ENCODE measurements around the gene FPR3.
"Not testable (repeated sequence)": the region's sequence is repeated elsewhere in the genome, so short reads cannot be mapped to it uniquely, and the experiment has no call there.

The FPR3 gene

GRCh38 chr19:51794885-51795490, at the start of gene FPR3:
FPR3 (plus strand) TSS chr19:51795157; CDS start chr19:51823749, 28,592 bp downstream.
- no peak for DNase-seq (ENCODE audit: low spot score)

GRCh38 chr19:51746731-51747130, 48.2 kb upstream of the FPR3 start:
- DNase-seq (ENCODE audit: low spot score): no peak

- peak; percentile 60 for DNase-seq (ENCODE audit: low spot score)
These were observed 45.0 kb upstream of the FPR3 start for GRCh38 chr19:51749979-51750378.

- DNase-seq (ENCODE audit: low spot score): no peak
These were observed 44.4 kb upstream of the FPR3 start for GRCh38 chr19:51750400-51751094.

GRCh38 chr19:51751655-51752054, 43.3 kb upstream of the FPR3 start, which contains the start of gene FPR1:
FPR1 (minus strand) TSS chr19:51751878; CDS start chr19:51746994, 4,884 bp downstream.
- no peak for DNase-seq (ENCODE audit: low spot score)

- DNase-seq (ENCODE audit: low spot score): no peak
These were observed 40.8 kb upstream of the FPR3 start for GRCh38 chr19:51754109-51754508.

- DNase-seq (ENCODE audit: low spot score): no peak
These were observed 40.2 kb upstream of the FPR3 start for GRCh38 chr19:51754770-51755169.

GRCh38 chr19:51755571-51755970, 39.4 kb upstream of the FPR3 start:
- DNase-seq (ENCODE audit: low spot score): no peak

GRCh38 chr19:51760697-51761356, 34.1 kb upstream of the FPR3 start, which contains the start of gene FPR2:
FPR2 (plus strand) TSS chr19:51761180; CDS start chr19:51768659, 7,479 bp downstream.
- DNase-seq (ENCODE audit: low spot score): no peak

- no peak for DNase-seq (ENCODE audit: low spot score)
These were observed 33.3 kb upstream of the FPR3 start for GRCh38 chr19:51761696-51762095.

GRCh38 chr19:51765086-51765485, 29.9 kb upstream of the FPR3 start:
- DNase-seq (ENCODE audit: low spot score): no peak

- no peak for DNase-seq (ENCODE audit: low spot score)
These were observed 28.5 kb upstream of the FPR3 start for GRCh38 chr19:51766461-51766860.

- DNase-seq (ENCODE audit: low spot score): no peak
These were observed 23.4 kb upstream of the FPR3 start for GRCh38 chr19:51771376-51772130.

GRCh38 chr19:51772977-51773376, 22.0 kb upstream of the FPR3 start:
- DNase-seq (ENCODE audit: low spot score): no peak

- DNase-seq (ENCODE audit: low spot score): not testable (repeated sequence)
These were observed 18.4 kb upstream of the FPR3 start for GRCh38 chr19:51776561-51776960.

- peak; percentile 83 for DNase-seq (ENCODE audit: low spot score)
These were observed 17.1 kb upstream of the FPR3 start for GRCh38 chr19:51777570-51778462.

- no peak for DNase-seq (ENCODE audit: low spot score)
These were observed 15.8 kb upstream of the FPR3 start for GRCh38 chr19:51779181-51779580.

- no peak for DNase-seq (ENCODE audit: low spot score)
These were observed 15.3 kb upstream of the FPR3 start for GRCh38 chr19:51779703-51780102.

- no peak for DNase-seq (ENCODE audit: low spot score)
These were observed 14.7 kb upstream of the FPR3 start for GRCh38 chr19:51780270-51780669.

- no peak for DNase-seq (ENCODE audit: low spot score)
These were observed 13.0 kb upstream of the FPR3 start for GRCh38 chr19:51781999-51782398.

- no peak for DNase-seq (ENCODE audit: low spot score)
These were observed 11.6 kb upstream of the FPR3 start for GRCh38 chr19:51783372-51783771.

All from GM03348 (cell line).